ENCODE measurements around the gene CROCC. TPM values are rescaled to one million over a fixed set of nuclear protein-coding genes. Genes with fewer than 3 reads are reported as not detected.

The CROCC gene
- polyA plus RNA-seq, 1 of the 3 experiments (the other 2 are of a cell fraction) = 39.1 TPM

GRCh38 chr1:16926491-16927073 lies 4.9 kb downstream of the CROCC start:
- ChIA-PET CTCF (interaction anchor here (0.6 to 1.6 kb wide), 3 partner anchors 11 to 25 kb away, joined by 3 to 5 read pairs (median 4); no protein-coding TSS in a partner anchor), POLR2A (no interaction called here)
- peaks cover 0 to 3% of the 10 kb centered on the region in 2 experiments for H3K36me3 ChIP-seq (replicated peaks in 1 of 2; ENCODE audit: control insufficient read depth in 1 of 2, insufficient read depth in 2 of 2, low read length in 1 of 2)
- no peaks in the 10 kb centered on the region for H3F3A ChIP-seq (replicated peaks; ENCODE audit: insufficient read depth)
- H3K4me1 ChIP-seq (ENCODE audit: control insufficient read depth in 1 of 2, insufficient read depth in 2 of 2, low read depth in 1 of 2, low read length in 1 of 2) = peaks cover 3 to 28% of the 10 kb centered on the region in 2 experiments; a peak in 2 of 4 replicates
- TF ChIP-seq JUND (IDR thresholded peaks at IDR 0.05) = no peak
- no peak for TF ChIP-seq ZBTB33 (IDR thresholded peaks at IDR 0.05; ENCODE audit: borderline replicate concordance, low read depth)
- no peak for TF ChIP-seq GABPA (IDR thresholded peaks at IDR 0.05; ENCODE audit: low read depth)
- TF ChIP-seq YY1 (IDR thresholded peaks at IDR 0.05; ENCODE audit: low read depth) = no peak
- TF ChIP-seq REST (IDR thresholded peaks at IDR 0.05; ENCODE audit: low read depth, low read length) = no peak
- no peak for TF ChIP-seq MEF2A (IDR thresholded peaks at IDR 0.05; ENCODE audit: borderline replicate concordance, low read depth)
- TF ChIP-seq FOXJ3 (CRISPR knock-in tag; IDR thresholded peaks at IDR 0.05) = no peak
- TF ChIP-seq USF2 (IDR thresholded peaks at IDR 0.05; ENCODE audit: borderline replicate concordance, low read depth, low read length) = no peak
- no peak for TF ChIP-seq EP300 (IDR thresholded peaks at IDR 0.05; ENCODE audit: borderline replicate concordance in 1 of 2, low read depth in 1 of 2, low read length in 1 of 2)
- TF ChIP-seq RCOR1 (IDR thresholded peaks at IDR 0.05; ENCODE audit: low read length) = no peak
- no peak for TF ChIP-seq PBX3 (IDR thresholded peaks at IDR 0.05)
- no peak for TF ChIP-seq CHD2 (IDR thresholded peaks at IDR 0.05; ENCODE audit: low read length, partially characterized antibody)
- TF ChIP-seq TEAD4 (IDR thresholded peaks at IDR 0.05; ENCODE audit: borderline replicate concordance, insufficient read depth) = no peak
- TF ChIP-seq IRF3 (IDR thresholded peaks at IDR 0.05; ENCODE audit: low read depth, low read length) = no peak
- TF ChIP-seq GATA2 (CRISPR knock-in tag; IDR thresholded peaks at IDR 0.05) = no peak
- no peak for TF ChIP-seq NRF1 (IDR thresholded peaks at IDR 0.05; ENCODE audit: low read depth, low read length)
- no peak for TF ChIP-seq SIN3A (IDR thresholded peaks at IDR 0.05; ENCODE audit: borderline replicate concordance, low read depth, low read length)
- H3K9me3 ChIP-seq = no peaks in the 10 kb centered on the region
- no peaks in the 10 kb centered on the region for H3K27me3 ChIP-seq (ENCODE audit: insufficient read depth)
- H3K9ac ChIP-seq = no peak overlapping the region
- H3K4me3 ChIP-seq (ENCODE audit: low read depth in 2 of 2, low read length in 1 of 2) = no peak overlapping the region
- no peak overlapping the region for H2AFZ ChIP-seq (ENCODE audit: low read depth)
- no peaks in the 10 kb centered on the region for H3K79me2 ChIP-seq (ENCODE audit: insufficient read depth)
- H4K20me1 ChIP-seq (ENCODE audit: insufficient read depth) = no peaks in the 10 kb centered on the region
- H3K4me2 ChIP-seq = no peak overlapping the region
- DNase-seq = peak; percentile 71
- H3K9me2 ChIP-seq = no peaks in the 10 kb centered on the region
- no peak overlapping the region for H3K27ac ChIP-seq (ENCODE audit: low read depth in 2 of 2, low read length in 1 of 2)
- 83% methylated on average over 10 of the region's 10 CpGs for WGBS (ENCODE audit: low lambda C conversion rate)
